AG10803 (cell line): ENCODE data around the gene KCNN2.
A peak's percentile ranks its signal among the peaks of the same experiment; 100 is the strongest.

Source experiments
- DNase-seq: peaks from one replicate; pipeline ENCODE4 v3.0.0; 2010; ENCODE audit warnings: low read depth
- H3K4me3 ChIP-seq: 2 replicates; pipeline ENCODE4 v1.5.1; 2011; ENCODE audit warnings: mild to moderate bottlenecking, low read length, control low read depth
- TF ChIP-seq, protein P1 (sequence below): conservative IDR thresholded peaks from 2 replicates; pipeline ENCODE4 v1.5.1; 2011; ENCODE audit warnings: mild to moderate bottlenecking, low read length, control low read depth, inconsistent platforms

KCNN2 gene

DNA sequence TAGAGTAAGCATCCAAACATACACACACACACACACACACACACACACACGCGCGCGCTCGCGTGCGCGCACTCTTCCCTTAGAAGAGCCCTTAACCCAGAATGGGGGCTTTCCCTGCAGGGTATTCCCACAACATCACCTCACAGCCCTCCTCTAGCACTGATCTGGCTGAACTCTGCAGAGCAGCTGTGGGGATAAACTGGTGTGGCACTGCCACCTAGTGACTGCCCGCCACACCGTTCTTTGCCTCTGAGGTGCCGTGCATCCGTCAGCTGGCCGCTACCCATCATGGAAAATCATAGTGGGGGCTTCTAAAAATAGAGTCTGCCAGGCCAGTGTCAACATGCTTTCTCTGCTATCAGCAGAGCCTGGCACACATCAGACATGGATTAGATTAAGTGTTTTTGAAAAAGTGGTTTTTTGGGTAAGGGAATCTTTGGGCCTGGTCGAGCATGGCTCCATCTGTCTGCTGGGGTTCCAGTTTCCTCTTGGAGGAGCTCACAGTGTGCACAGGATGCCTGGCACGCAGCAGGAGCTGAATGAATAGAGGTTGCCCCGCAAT lies 88.1 kb downstream of the KCNN2 start:
- H3K4me3 ChIP-seq: no peak overlapping the region
- TF ChIP-seq, protein P1, sequence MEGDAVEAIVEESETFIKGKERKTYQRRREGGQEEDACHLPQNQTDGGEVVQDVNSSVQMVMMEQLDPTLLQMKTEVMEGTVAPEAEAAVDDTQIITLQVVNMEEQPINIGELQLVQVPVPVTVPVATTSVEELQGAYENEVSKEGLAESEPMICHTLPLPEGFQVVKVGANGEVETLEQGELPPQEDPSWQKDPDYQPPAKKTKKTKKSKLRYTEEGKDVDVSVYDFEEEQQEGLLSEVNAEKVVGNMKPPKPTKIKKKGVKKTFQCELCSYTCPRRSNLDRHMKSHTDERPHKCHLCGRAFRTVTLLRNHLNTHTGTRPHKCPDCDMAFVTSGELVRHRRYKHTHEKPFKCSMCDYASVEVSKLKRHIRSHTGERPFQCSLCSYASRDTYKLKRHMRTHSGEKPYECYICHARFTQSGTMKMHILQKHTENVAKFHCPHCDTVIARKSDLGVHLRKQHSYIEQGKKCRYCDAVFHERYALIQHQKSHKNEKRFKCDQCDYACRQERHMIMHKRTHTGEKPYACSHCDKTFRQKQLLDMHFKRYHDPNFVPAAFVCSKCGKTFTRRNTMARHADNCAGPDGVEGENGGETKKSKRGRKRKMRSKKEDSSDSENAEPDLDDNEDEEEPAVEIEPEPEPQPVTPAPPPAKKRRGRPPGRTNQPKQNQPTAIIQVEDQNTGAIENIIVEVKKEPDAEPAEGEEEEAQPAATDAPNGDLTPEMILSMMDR: peak; percentile 84
- DNase-seq: peak; percentile 35

GRCh38 chr5:114450437-114450836 lies 88.6 kb downstream of the KCNN2 start:
- no peak overlapping the region for H3K4me3 ChIP-seq
- DNase-seq: peak; percentile 17
- TF ChIP-seq, protein P1: no peak

DNA sequence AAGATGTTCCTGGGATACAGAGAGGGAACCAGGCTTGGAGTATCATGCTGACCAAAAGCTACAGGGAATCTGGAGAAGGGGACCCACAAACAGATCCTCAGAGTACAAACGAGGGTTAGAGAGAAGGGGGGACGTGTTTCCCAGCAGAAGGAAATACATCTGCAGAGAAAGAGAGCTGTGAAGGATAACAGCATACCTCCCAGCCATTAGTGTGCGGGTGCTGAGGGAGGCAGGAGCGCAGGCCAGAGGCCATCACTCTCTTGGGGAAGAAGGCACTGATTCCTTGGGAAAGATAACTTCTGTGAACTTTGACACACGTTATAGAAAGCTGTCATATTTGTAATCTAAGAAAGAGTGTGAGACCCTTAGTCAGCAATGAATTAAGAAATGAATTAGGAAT lies 96.9 kb downstream of the KCNN2 start:
- H3K4me3 ChIP-seq: no peak overlapping the region
- no peak for DNase-seq
- TF ChIP-seq, protein P1: no peak

- DNase-seq: no peak
- no peak overlapping the region for H3K4me3 ChIP-seq
- TF ChIP-seq, protein P1: no peak
Observed at GRCh38 chr5:114467171-114467570, 105.3 kb downstream of the KCNN2 start.

- no peak overlapping the region for H3K4me3 ChIP-seq
- TF ChIP-seq, protein P1: no peak
- no peak for DNase-seq
Observed at GRCh38 chr5:114467729-114468128, 105.9 kb downstream of the KCNN2 start.

- TF ChIP-seq, protein P1: no peak
- H3K4me3 ChIP-seq: no peak overlapping the region
- DNase-seq: no peak
Observed at GRCh38 chr5:114469372-114469771, 107.5 kb downstream of the KCNN2 start.

DNA sequence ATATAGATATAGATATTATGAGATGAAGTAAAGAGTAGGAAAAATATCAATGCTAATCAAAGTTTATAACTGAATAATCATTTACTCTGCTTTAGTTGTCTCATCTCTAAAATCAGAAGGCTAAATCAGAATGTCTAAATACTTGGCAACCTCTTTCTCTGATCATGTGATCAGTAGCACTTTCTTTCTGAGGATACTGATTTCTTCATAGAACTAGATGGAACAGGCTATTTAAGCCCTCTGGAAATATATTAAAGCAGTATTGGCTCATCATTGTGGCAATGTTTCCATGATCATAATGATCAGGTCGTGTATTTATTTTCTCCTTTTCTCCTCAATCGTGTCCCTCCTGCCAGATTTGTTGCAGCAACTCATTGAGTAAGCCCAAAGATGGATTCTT lies 109.7 kb downstream of the KCNN2 start:
- no peak overlapping the region for H3K4me3 ChIP-seq
- no peak for DNase-seq
- TF ChIP-seq, protein P1: no peak
